HG03025 (cell line): Measurements from ENCODE around the gene SVIL.

ENCODE experiments used
- ATAC-seq: cut with Tn5 transposase; IDR thresholded peaks from one replicate; pipeline ENCODE4 v1.9.1; 2021; ENCODE audit warnings: mild to moderate bottlenecking, moderate library complexity; ENCODE audit not compliant: unreplicated experiment, low FRiP score

Gene SVIL

GRCh38 chr10:29438271-29438670 is 196.5 kb downstream of the SVIL start:
- no peak for ATAC-seq

GRCh38 chr10:29437871-29438270 is 196.9 kb downstream of the SVIL start:
- no peak for ATAC-seq

- no peak for ATAC-seq
These were observed 198.8 kb downstream of the SVIL start for GRCh38 chr10:29435809-29436501.

- ATAC-seq, result no peak
These were observed 200.7 kb downstream of the SVIL start for GRCh38 chr10:29434111-29434510.

GRCh38 chr10:29431711-29432110 is 203.1 kb downstream of the SVIL start:
- ATAC-seq, result no peak

GRCh38 chr10:29430101-29430500 is 204.7 kb downstream of the SVIL start:
- no peak for ATAC-seq

GRCh38 chr10:29428486-29428885 is 206.3 kb downstream of the SVIL start:
- no peak for ATAC-seq

GRCh38 chr10:29427667-29428066 is 207.1 kb downstream of the SVIL start:
- ATAC-seq, result no peak

GRCh38 chr10:29426420-29426819 is 208.4 kb downstream of the SVIL start:
- no peak for ATAC-seq

GRCh38 chr10:29424017-29424416 is 210.8 kb downstream of the SVIL start:
- ATAC-seq, result no peak

- ATAC-seq, result no peak
These were observed 214.0 kb downstream of the SVIL start for GRCh38 chr10:29420744-29421143.

GRCh38 chr10:29417324-29417723 is 217.4 kb downstream of the SVIL start:
- no peak for ATAC-seq

GRCh38 chr10:29415876-29416275 is 218.9 kb downstream of the SVIL start:
- ATAC-seq, result no peak

GRCh38 chr10:29414501-29414900 is 220.3 kb downstream of the SVIL start:
- ATAC-seq, result no peak

GRCh38 chr10:29412485-29412884 is 222.3 kb downstream of the SVIL start:
- ATAC-seq, result no peak

- no peak for ATAC-seq
These were observed 223.0 kb downstream of the SVIL start for GRCh38 chr10:29411666-29412315.

- ATAC-seq, result peak; percentile 77
These were observed 225.3 kb downstream of the SVIL start for GRCh38 chr10:29409241-29410054.

GRCh38 chr10:29408847-29409240 is 225.9 kb downstream of the SVIL start:
- no peak for ATAC-seq
